DMS 273 (cell line): Measurements from ENCODE around the gene CEP152.

Experiments
- DNase-seq: peaks from one replicate; lab custom pipeline; 2025; ENCODE audit not compliant: unreplicated experiment; lab: John Stamatoyannopoulos, UW

Gene CEP152

GRCh38 chr15:48705381-48705780 lies 105.5 kb downstream of the CEP152 start:
- no peak for DNase-seq

GRCh38 chr15:48703544-48703943 lies 107.3 kb downstream of the CEP152 start:
- no peak for DNase-seq

GRCh38 chr15:48702569-48703236 lies 108.2 kb downstream of the CEP152 start:
- no peak for DNase-seq

- no peak for DNase-seq
Observed at GRCh38 chr15:48696627-48697312, 114.1 kb downstream of the CEP152 start.

- DNase-seq: no peak
Observed at GRCh38 chr15:48695827-48696573, 114.9 kb downstream of the CEP152 start.

- DNase-seq: no peak
Observed at GRCh38 chr15:48695088-48695826, 115.6 kb downstream of the CEP152 start.

- DNase-seq: no peak
Observed at GRCh38 chr15:48693484-48693883, 117.4 kb downstream of the CEP152 start.

GRCh38 chr15:48688493-48688892 lies 122.4 kb downstream of the CEP152 start:
- no peak for DNase-seq
